Upper lobe of right lung (tissue), 1 donor: ENCODE results near the gene UPB1. TPM values are rescaled to one million over a fixed set of nuclear protein-coding genes. Genes with fewer than 3 reads are reported as not detected.

Source experiments
- ATAC-seq: fragments of 200-7000 bp; cut with Tn5 transposase; one replicate; pipeline ENCODE4 v1.9.1; 2020; ENCODE audit warnings: mild to moderate bottlenecking, moderate library complexity
- DNase-seq: peaks from one replicate; pipeline ENCODE4 v3.0.0-alpha.2; 2020
- H3K27ac ChIP-seq: fragments of 200-600 bp; one replicate; pipeline ENCODE4 v1.8.0; 2022
- H3K27me3 ChIP-seq: fragments of 200-600 bp; one replicate; pipeline ENCODE4 v1.8.0; 2022; ENCODE audit warnings: mild to moderate bottlenecking
- H3K36me3 ChIP-seq: fragments of 200-600 bp; one replicate; pipeline ENCODE4 v1.8.0; 2022
- H3K4me1 ChIP-seq: fragments of 200-600 bp; one replicate; pipeline ENCODE4 v1.8.0; 2022
- H3K4me3 ChIP-seq: fragments of 200-600 bp; one replicate; pipeline ENCODE4 v1.8.0; 2022; ENCODE audit warnings: mild to moderate bottlenecking
- H3K9me3 ChIP-seq: fragments of 200-600 bp; one replicate; pipeline ENCODE4 v1.8.0; 2022
- CTCF ChIP-seq: fragments of 200-600 bp; IDR thresholded peaks from one replicate; pipeline ENCODE4 v1.8.0; 2022; ENCODE audit warnings: antibody characterized with exemption
- intact Hi-C: fragments of 100-400 bp; cut with DNase I; formaldehyde crosslinking; loops from one replicate; pipeline ENCODE4 v1.11.0; 2022
- total RNA-seq: library from RNA; stranded (reverse); fragmentation: NEBNext Ultra II Directional; extraction: Animal tissue kit (Norgen Biotek cat#: 25700); gene quantifications from one replicate; pipeline ENCODE4 v1.2.1, GENCODE V29; 2021
- donor health status: DM: no; HTN: yes; CAD: no; lungs with severe emphysema.

UPB1 gene
- total RNA-seq, 1 donor from 2014 or later: 1.5 TPM

GRCh38 chr22:24504540-24504939 lies 9.4 kb downstream of the UPB1 start:
- Histone ChIP-seq H3K27ac (no peak overlapping the region), H3K4me1 (peaks cover 27% of the 10 kb centered on the region), H3K27me3 (no peaks in the 10 kb centered on the region), H3K9me3 (no peaks in the 10 kb centered on the region), H3K4me3 (no peak overlapping the region), H3K36me3 (no peaks in the 10 kb centered on the region)
- ATAC-seq: no peak
- no peak for TF ChIP-seq CTCF
- DNase-seq: no peak
- intact Hi-C loops: loop anchor here (5.0 kb wide), 1 partner anchor 82 kb away; no protein-coding TSS in a partner anchor

- Histone ChIP-seq H3K27ac (no peak overlapping the region), H3K36me3 (no peaks in the 10 kb centered on the region), H3K27me3 (no peaks in the 10 kb centered on the region), H3K9me3 (no peaks in the 10 kb centered on the region), H3K4me3 (no peak overlapping the region), H3K4me1 (peaks cover 28% of the 10 kb centered on the region)
- DNase-seq: no peak
- intact Hi-C loops: loop anchor here (5.0 kb wide), 1 partner anchor 83 kb away; no protein-coding TSS in a partner anchor
- TF ChIP-seq CTCF: no peak
- no peak for ATAC-seq
These were observed 10.0 kb downstream of the UPB1 start for GRCh38 chr22:24504956-24505736.

GRCh38 chr22:24506802-24507438 lies 11.8 kb downstream of the UPB1 start:
- intact Hi-C loops: no loop called here
- Histone ChIP-seq H3K27me3 (no peaks in the 10 kb centered on the region), H3K4me3 (no peak overlapping the region), H3K4me1 (peaks cover 43% of the 10 kb centered on the region), H3K9me3 (no peaks in the 10 kb centered on the region), H3K27ac (peak overlapping the region; percentile 63), H3K36me3 (no peaks in the 10 kb centered on the region)
- DNase-seq (no peak), ATAC-seq (peak; percentile 81)
- TF ChIP-seq CTCF: no peak

GRCh38 chr22:24507716-24508115 lies 12.6 kb downstream of the UPB1 start:
- H3K27me3 ChIP-seq: no peaks in the 10 kb centered on the region
- intact Hi-C loops: no loop called here
- ATAC-seq (no peak), DNase-seq (no peak)
- H3K36me3 ChIP-seq: no peaks in the 10 kb centered on the region
- no peak for TF ChIP-seq CTCF
- peaks cover 50% of the 10 kb centered on the region for H3K4me1 ChIP-seq
- no peak overlapping the region for H3K4me3 ChIP-seq
- no peaks in the 10 kb centered on the region for H3K9me3 ChIP-seq
- peak overlapping the region; percentile 63 for H3K27ac ChIP-seq

- no peak overlapping the region for H3K4me3 ChIP-seq
- no peak for DNase-seq
- peaks cover 43% of the 10 kb centered on the region for H3K4me1 ChIP-seq
- no peaks in the 10 kb centered on the region for H3K27me3 ChIP-seq
- H3K36me3 ChIP-seq: no peaks in the 10 kb centered on the region
- no peak overlapping the region for H3K27ac ChIP-seq
- TF ChIP-seq CTCF: no peak
- H3K9me3 ChIP-seq: no peaks in the 10 kb centered on the region
- intact Hi-C loops: no loop called here
- ATAC-seq: peak; percentile 70
These were observed 15.8 kb downstream of the UPB1 start for GRCh38 chr22:24510637-24511625.
